ENCODE data around the gene TULP1. TPM values are rescaled to one million over a fixed set of nuclear protein-coding genes. Genes with fewer than 3 reads are reported as not detected.

Gene TULP1
- total and polyA plus RNA-seq, 11 donors, result 0.15 TPM; not detected in 10

DNA sequence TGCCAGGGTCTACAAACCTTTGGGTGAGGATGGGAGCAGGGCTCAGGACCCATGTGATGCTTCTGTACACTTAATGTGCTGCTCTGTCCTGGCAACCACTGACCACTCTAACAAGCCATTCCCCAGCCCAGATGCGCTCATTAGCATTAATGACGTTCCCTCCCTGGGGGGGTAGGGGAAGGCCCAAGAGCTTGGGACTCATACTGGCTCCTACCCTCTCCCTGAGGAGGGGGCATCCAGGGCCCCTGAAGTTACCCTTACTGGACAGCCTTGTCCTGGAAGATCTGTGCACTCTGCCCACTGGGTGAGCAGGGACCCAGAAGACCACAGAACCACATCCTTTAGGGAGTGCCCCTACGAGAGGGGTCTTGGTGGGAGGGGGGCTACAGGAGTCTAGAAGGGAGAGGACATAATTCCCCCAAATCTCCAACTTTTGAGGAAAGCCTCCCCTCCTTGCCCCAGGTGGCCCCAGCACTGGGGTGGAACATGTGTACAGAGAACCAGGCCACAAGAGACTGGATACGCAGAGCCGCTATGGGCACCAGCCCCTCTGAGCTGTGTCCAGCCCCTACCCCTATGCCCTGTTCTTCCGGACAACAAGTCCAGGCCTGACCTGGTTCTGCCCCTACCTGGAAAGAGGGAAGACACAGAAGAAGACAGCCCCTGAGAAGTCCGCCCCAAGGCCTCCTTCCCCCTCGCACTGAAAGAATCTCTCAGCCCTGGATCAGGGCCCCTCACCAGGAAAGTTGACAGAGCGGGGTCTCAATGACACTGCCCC, 17.2 kb downstream of the TULP1 start:
- Histone ChIP-seq H3K9me3 (no peaks in the 10 kb centered on the region), H3K4me3 (peak overlapping the region; percentile 66 to 97 (median 84)), H3K36me3 (no peaks in the 10 kb centered on the region), H3K4me1 (peaks cover 0 to 76% (median 51%) of the 10 kb centered on the region in 12 donors), H3K27me3 (peaks cover 0 to 53% (median 0%) of the 10 kb centered on the region in 9 donors), H3K27ac (peak overlapping the region in 11 of 12 donors; percentile 88 to 100 (median 93))
- TF ChIP-seq POLR2A (IDR thresholded peaks at IDR 0.05), result no peak
- no peak for TF ChIP-seq CTCF (IDR thresholded peaks at IDR 0.05)
- DNase-seq, result no peak
- intact Hi-C loops (cut with DNase I), result loop anchor here in 1 of 10 donors (2.0 kb wide), 1 partner anchor 27 kb away; the partner anchor contains the start of gene RPL10A
- 59 to 65% (median 62%) methylated on average over 7 to 9 of the region's 9 CpGs for WGBS, 4 donors
- no peak for ATAC-seq

DNA sequence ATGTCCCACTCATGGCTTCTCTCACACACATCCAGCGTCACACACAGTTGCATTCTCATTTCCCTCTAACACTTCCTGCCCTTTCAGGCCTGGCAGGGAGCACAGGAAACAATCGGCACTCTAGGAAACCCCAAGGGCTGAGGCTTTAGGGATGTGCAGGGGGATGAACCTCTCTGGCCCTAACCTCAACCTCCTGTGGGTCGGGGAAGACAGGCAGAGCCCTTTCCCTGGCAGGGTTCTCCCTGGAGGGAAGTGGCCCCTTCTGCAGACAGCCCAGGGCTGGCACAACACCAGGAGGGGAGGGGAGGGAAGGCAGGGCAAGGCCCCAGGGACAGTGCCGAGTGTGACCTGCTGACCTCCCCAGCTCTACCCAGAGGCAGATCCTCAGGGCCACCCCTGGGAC, 18.5 kb downstream of the TULP1 start:
- peaks cover 0 to 40% (median 0%) of the 10 kb centered on the region in 9 donors for H3K27me3 ChIP-seq
- peak overlapping the region in 5 of 12 donors; percentile 30 to 100 (median 39) for H3K27ac ChIP-seq
- DNase-seq, result no peak
- H3K4me1 ChIP-seq, result peaks cover 0 to 84% (median 57%) of the 10 kb centered on the region in 12 donors
- no peak for TF ChIP-seq POLR2A (IDR thresholded peaks at IDR 0.05)
- TF ChIP-seq CTCF (IDR thresholded peaks at IDR 0.05), result no peak
- no peak for ATAC-seq
- intact Hi-C loops (cut with DNase I), result no loop called here
- WGBS, 4 donors, result 3 to 7% (median 5%) methylated on average over 4 of the region's 4 CpGs
- no peaks in the 10 kb centered on the region for H3K36me3 ChIP-seq
- H3K9me3 ChIP-seq, result no peaks in the 10 kb centered on the region
- H3K4me3 ChIP-seq, result peak overlapping the region in 5 of 12 donors; percentile 1 to 30 (median 19)

GRCh38 chr6:35493307-35493983, 19.3 kb downstream of the TULP1 start:
- DNase-seq (peak in 1 of 5 donors; percentile 15), ATAC-seq (no peak)
- Histone ChIP-seq H3K27me3 (peaks cover 0 to 35% (median 0%) of the 10 kb centered on the region in 9 donors), H3K4me3 (no peak overlapping the region), H3K27ac (peak overlapping the region in 2 of 12 donors; percentile 96 to 100), H3K36me3 (no peaks in the 10 kb centered on the region), H3K9me3 (no peaks in the 10 kb centered on the region), H3K4me1 (peaks cover 0 to 82% (median 56%) of the 10 kb centered on the region in 12 donors)
- no peak for TF ChIP-seq POLR2A (IDR thresholded peaks at IDR 0.05)
- no peak for TF ChIP-seq CTCF (IDR thresholded peaks at IDR 0.05)
- WGBS, 4 donors, result 81 to 86% (median 84%) methylated on average over 28 of the region's 28 CpGs
- intact Hi-C loops (cut with DNase I), result no loop called here

DNA sequence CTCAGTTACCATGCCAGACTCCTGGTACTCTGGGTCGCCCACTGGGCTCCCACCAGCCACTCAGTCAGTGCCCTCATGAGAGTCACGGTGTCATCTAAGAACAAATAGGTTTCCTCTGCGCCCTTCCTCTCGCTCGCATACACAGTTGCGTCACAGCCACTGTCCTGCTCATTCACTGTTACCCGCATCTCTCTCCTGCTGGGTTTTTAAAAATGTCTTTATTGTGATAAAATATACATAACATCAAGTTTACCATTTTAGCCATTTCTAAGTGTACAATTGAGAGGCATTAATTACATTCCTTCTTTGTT, 19.8 kb downstream of the TULP1 start:
- WGBS, 4 donors, result 83 to 86% (median 85%) methylated on average over 7 of the region's 7 CpGs
- intact Hi-C loops (cut with DNase I), result no loop called here
- no peaks in the 10 kb centered on the region for H3K36me3 ChIP-seq
- peaks cover 0 to 81% (median 55%) of the 10 kb centered on the region in 12 donors for H3K4me1 ChIP-seq
- peak in 1 of 5 donors; percentile 24 for DNase-seq
- peaks cover 0 to 30% (median 0%) of the 10 kb centered on the region in 9 donors for H3K27me3 ChIP-seq
- TF ChIP-seq POLR2A (IDR thresholded peaks at IDR 0.05) (no peak), CTCF (IDR thresholded peaks at IDR 0.05) (no peak)
- no peaks in the 10 kb centered on the region for H3K9me3 ChIP-seq
- H3K27ac ChIP-seq, result peak overlapping the region in 2 of 12 donors; percentile 96 to 100
- H3K4me3 ChIP-seq, result no peak overlapping the region
- ATAC-seq, result no peak
